ENCODE measurements around the gene TIMP1. TPM values are rescaled to one million over a fixed set of nuclear protein-coding genes. Genes with fewer than 3 reads are reported as not detected.
A peak's percentile ranks its signal among the peaks of the same experiment; 100 is the strongest.

The TIMP1 gene
- total RNA-seq, 1 donor from 2014 or later: 21.6 TPM

GRCh38 chrX:47543496-47543895 is 38.7 kb upstream of the TIMP1 start:
- Histone ChIP-seq H3K9ac (no peak overlapping the region), H3K27ac (no peak overlapping the region), H2AFZ (replicated peaks) (no peak overlapping the region), H3K4me1 (no peaks in the 10 kb centered on the region), H3K36me3 (no peaks in the 10 kb centered on the region), H3F3A (ENCODE audit: low read depth) (no peaks in the 10 kb centered on the region), H3K4me2 (no peak overlapping the region), H3K79me2 (ENCODE audit: low read depth) (no peaks in the 10 kb centered on the region), H3K9me3 (ENCODE audit: low read depth) (no peaks in the 10 kb centered on the region), H4K20me1 (ENCODE audit: low read depth) (no peaks in the 10 kb centered on the region), H3K4me3 (no peak overlapping the region), H3K27me3 (no peaks in the 10 kb centered on the region)
- Mint-ChIP-seq H3K36me3 (no peaks in the 10 kb centered on the region), H3K9me3 (peaks cover 3% of the 10 kb centered on the region), H3K4me3 (no peak overlapping the region), H3K4me1 (peaks cover 3% of the 10 kb centered on the region), H3K27me3 (ENCODE audit: insufficient read depth, low read depth) (no peaks in the 10 kb centered on the region), H3K27ac (no peak overlapping the region)
- no peak for DNase-seq (ENCODE audit: low spot score)
- TF ChIP-seq EZH2phosphoT487 (IDR thresholded peaks at IDR 0.05) (no peak), EZH2 (IDR thresholded peaks at IDR 0.05) (no peak), CTCF (IDR thresholded peaks at IDR 0.05) (no peak)

GRCh38 chrX:47556045-47556623 is 26.1 kb upstream of the TIMP1 start:
- Histone ChIP-seq H3K36me3 (no peaks in the 10 kb centered on the region), H3K9ac (no peak overlapping the region), H2AFZ (replicated peaks) (peak overlapping the region; percentile 26), H3K4me1 (no peaks in the 10 kb centered on the region), H3K27me3 (no peaks in the 10 kb centered on the region), H4K20me1 (ENCODE audit: low read depth) (no peaks in the 10 kb centered on the region), H3K4me2 (peak overlapping the region; percentile 69), H3K9me3 (ENCODE audit: low read depth) (no peaks in the 10 kb centered on the region), H3K27ac (no peak overlapping the region), H3K79me2 (ENCODE audit: low read depth) (no peaks in the 10 kb centered on the region), H3F3A (ENCODE audit: low read depth) (no peaks in the 10 kb centered on the region), H3K4me3 (peak overlapping the region; percentile 46)
- peak; percentile 90 for DNase-seq (ENCODE audit: low spot score)
- Mint-ChIP-seq H3K27ac (peak overlapping the region; percentile 94), H3K9me3 (peaks cover 5% of the 10 kb centered on the region), H3K36me3 (no peaks in the 10 kb centered on the region), H3K4me3 (peak overlapping the region; percentile 88), H3K27me3 (ENCODE audit: insufficient read depth, low read depth) (peaks cover 5% of the 10 kb centered on the region), H3K4me1 (peaks cover 17% of the 10 kb centered on the region)
- no peak for TF ChIP-seq EZH2phosphoT487 (IDR thresholded peaks at IDR 0.05)
- no peak for TF ChIP-seq EZH2 (IDR thresholded peaks at IDR 0.05)
- no peak for TF ChIP-seq CTCF (IDR thresholded peaks at IDR 0.05)

- H3K4me2 ChIP-seq: no peak overlapping the region
- peaks cover 6% of the 10 kb centered on the region for H4K20me1 ChIP-seq (ENCODE audit: low read depth)
- no peak overlapping the region for H3K4me3 ChIP-seq
- H3K36me3 ChIP-seq: no peaks in the 10 kb centered on the region
- H3K9me3 ChIP-seq (ENCODE audit: low read depth): no peaks in the 10 kb centered on the region
- Mint-ChIP-seq H3K27me3 (ENCODE audit: insufficient read depth, low read depth) (peaks cover 6% of the 10 kb centered on the region), H3K27ac (no peak overlapping the region), H3K4me1 (peaks cover 21% of the 10 kb centered on the region), H3K36me3 (peaks cover 2% of the 10 kb centered on the region), H3K9me3 (peaks cover 13% of the 10 kb centered on the region), H3K4me3 (no peak overlapping the region)
- no peak overlapping the region for H3K27ac ChIP-seq
- H3F3A ChIP-seq (ENCODE audit: low read depth): no peaks in the 10 kb centered on the region
- H2AFZ ChIP-seq (replicated peaks): no peak overlapping the region
- TF ChIP-seq EZH2 (IDR thresholded peaks at IDR 0.05): no peak
- TF ChIP-seq CTCF (IDR thresholded peaks at IDR 0.05): no peak
- no peak for TF ChIP-seq EZH2phosphoT487 (IDR thresholded peaks at IDR 0.05)
- H3K4me1 ChIP-seq: no peaks in the 10 kb centered on the region
- no peaks in the 10 kb centered on the region for H3K27me3 ChIP-seq
- no peak for DNase-seq (ENCODE audit: low spot score)
- no peak overlapping the region for H3K9ac ChIP-seq
- H3K79me2 ChIP-seq (ENCODE audit: low read depth): peaks cover 11% of the 10 kb centered on the region
Observed at GRCh38 chrX:47558436-47558835, 23.8 kb upstream of the TIMP1 start.

All from neural progenitor cell (in vitro differentiated cells).